Measurements from ENCODE around the gene HAX1. TPM values are rescaled to one million over a fixed set of nuclear protein-coding genes. Genes with fewer than 3 reads are reported as not detected.

Gene HAX1
- total and polyA plus RNA-seq, 2 of the 8 experiments (the other 6 are each of a cell fraction or from before 2014, with no cell fraction given): 82.2 to 115 TPM

DNA sequence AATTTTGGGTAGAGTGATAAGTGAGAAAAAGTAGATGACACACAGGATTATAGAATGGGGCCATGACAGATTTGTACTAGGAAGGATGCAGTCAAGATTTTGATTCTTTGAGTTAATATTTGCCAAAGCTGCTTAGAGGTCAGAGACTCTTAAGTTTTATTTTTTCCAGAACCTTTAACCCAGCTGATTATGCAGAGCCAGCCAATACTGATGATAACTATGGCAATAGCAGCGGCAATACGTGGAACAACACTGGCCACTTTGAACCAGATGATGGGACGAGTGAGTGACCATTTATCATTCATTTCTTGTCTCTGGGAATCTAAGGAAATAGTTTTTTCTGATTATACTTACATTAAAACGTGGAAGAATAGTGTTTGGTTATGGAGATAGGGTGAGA is 35.6 kb upstream of the HAX1 start:
- POLR2A ChIA-PET (ENCODE audit: partially characterized antibody): interaction anchor here (3.2 kb wide), 1 partner anchor 27 kb away, joined by 8 read pairs; no protein-coding TSS in a partner anchor
- peaks cover 8 to 9% of the 10 kb centered on the region in 2 experiments for H4K20me1 ChIP-seq (replicated peaks in 1 of 2; ENCODE audit: control insufficient read depth in 1 of 2, insufficient read depth in 2 of 2, low read length in 2 of 2)
- no peak for FAIRE-seq

More for the DNA sequence above, 35.6 kb upstream of the HAX1 start:
- no peak overlapping the region for H3K23ac ChIP-seq (ENCODE audit: insufficient read length)
- H3K9ac ChIP-seq (replicated peaks in 1 of 4; ENCODE audit: extremely low read depth in 1 of 4, low read depth in 3 of 4, low read length in 3 of 4): no peak overlapping the region
- CTCF ChIA-PET (ENCODE audit: partially characterized antibody): no interaction called here
- H4K8ac ChIP-seq (ENCODE audit: extremely low read depth, insufficient read depth, low read length): no peak overlapping the region
- H2BK12ac ChIP-seq (ENCODE audit: low read depth, low read length): no peak overlapping the region
- H2AFZ ChIP-seq (ENCODE audit: low read length): no peak overlapping the region
- H3K4me1 ChIP-seq (replicated peaks in 1 of 4; ENCODE audit: control insufficient read depth in 3 of 4, insufficient read depth in 4 of 4, low read length in 3 of 4): no peaks in the 10 kb centered on the region
- H3K79me2 ChIP-seq (ENCODE audit: control insufficient read depth in 1 of 2, insufficient read depth in 2 of 2, low read length in 2 of 2): peaks cover 4 to 70% of the 10 kb centered on the region in 2 experiments; a peak in 3 of 4 replicates
- H2BK15ac ChIP-seq (ENCODE audit: low read length): no peak overlapping the region
- H2BK120ac ChIP-seq (replicated peaks; ENCODE audit: low read depth, low read length): no peak overlapping the region
- H3K9me3 ChIP-seq (ENCODE audit: insufficient read depth in 2 of 2, low read depth in 1 of 2, low read length in 1 of 2): no peaks in the 10 kb centered on the region
- no peak overlapping the region for H3K14ac ChIP-seq (ENCODE audit: insufficient read length)
- H3K27me3 ChIP-seq (replicated peaks in 1 of 4; ENCODE audit: control insufficient read depth in 3 of 4, extremely low read depth in 1 of 4, insufficient read depth in 3 of 4, low read length in 3 of 4): no peaks in the 10 kb centered on the region
- peaks cover 30 to 84% (median 70%) of the 10 kb centered on the region in 4 experiments for H3K36me3 ChIP-seq (ENCODE audit: control insufficient read depth in 2 of 4, insufficient read depth in 4 of 4, low read length in 3 of 4)
- 90% methylated on average over 4 of the region's 4 CpGs; no CpG with 5 or more reads in 1 of the 2 experiments for WGBS, 2 experiments (ENCODE audit: extremely low coverage in 1 of 2, insufficient coverage in 1 of 2, insufficient read length in 1 of 2, insufficient replicate concordance in 2 of 2, low coverage in 1 of 2, low lambda C conversion rate in 2 of 2, missing lambda C conversion rate in 1 of 2)
- H4K5ac ChIP-seq (ENCODE audit: insufficient read length, low read depth, low read length): no peak overlapping the region
- H2BK20ac ChIP-seq (ENCODE audit: low read length): no peak overlapping the region
- H3K18ac ChIP-seq (ENCODE audit: extremely low read depth, low read length): no peak overlapping the region
- no peak for DNase-seq (ENCODE audit: low read depth in 1 of 2, low spot score in 2 of 2)
- no peak overlapping the region for H3K4me3 ChIP-seq (ENCODE audit: extremely low read depth in 1 of 4, insufficient read depth in 2 of 4, low read depth in 3 of 4, low read length in 4 of 4)
- TF ChIP-seq RFX5 (IDR thresholded peaks at IDR 0.05; ENCODE audit: borderline replicate concordance, low read depth, low read length) (no peak), SIN3A (conservative IDR thresholded peaks at IDR 0.05 in 1 of 2, IDR thresholded peaks at IDR 0.05 in 1 of 2; ENCODE audit: low read depth in 1 of 2, low read length in 2 of 2) (no peak), RAD21 (IDR thresholded peaks at IDR 0.05 in 1 of 2, conservative IDR thresholded peaks at IDR 0.05 in 1 of 2; ENCODE audit: low read depth in 2 of 2, low read length in 2 of 2) (no peak), SRF (IDR thresholded peaks at IDR 0.05; ENCODE audit: low read depth, low read length) (no peak), TCF12 (IDR thresholded peaks at IDR 0.05; ENCODE audit: low read depth, low read length) (no peak), BRCA1 (IDR thresholded peaks at IDR 0.05; ENCODE audit: low read depth, low read length) (no peak), FOSL1 (IDR thresholded peaks at IDR 0.05; ENCODE audit: insufficient read depth, low read depth, low read length) (no peak), EGR1 (IDR thresholded peaks at IDR 0.05; ENCODE audit: borderline replicate concordance, low read depth, low read length) (no peak), SIX5 (IDR thresholded peaks at IDR 0.05; ENCODE audit: low read depth, low read length) (no peak), JUND (IDR thresholded peaks at IDR 0.05; ENCODE audit: low read length) (no peak), TEAD4 (IDR thresholded peaks at IDR 0.05; ENCODE audit: low read depth, low read length) (no peak), SP2 (IDR thresholded peaks at IDR 0.05; ENCODE audit: low read length) (no peak)
- no peak overlapping the region for H3K4me2 ChIP-seq (ENCODE audit: insufficient read depth in 1 of 2, low read depth in 2 of 2, low read length in 2 of 2)
- H3K23me2 ChIP-seq (ENCODE audit: low read depth, low read length): no peaks in the 10 kb centered on the region
- no peaks in the 10 kb centered on the region for H3K79me1 ChIP-seq (ENCODE audit: low read depth, low read length)
- H2AK5ac ChIP-seq (ENCODE audit: low read depth, low read length): no peak overlapping the region
- H2BK5ac ChIP-seq (ENCODE audit: low read depth, low read length): no peak overlapping the region
- H3K56ac ChIP-seq (replicated peaks; ENCODE audit: insufficient read length, low read depth, low read length): no peak overlapping the region
- H3K27ac ChIP-seq (ENCODE audit: low read depth, low read length): no peak overlapping the region
- no peak overlapping the region for H3K4ac ChIP-seq (replicated peaks; ENCODE audit: insufficient read length, low read depth, low read length)
- H4K91ac ChIP-seq (replicated peaks; ENCODE audit: insufficient read length, low read length): no peak overlapping the region

Measured in H1 (cell line).